ENCODE data around the gene HOXB6. TPM values are rescaled to one million over a fixed set of nuclear protein-coding genes. Genes with fewer than 3 reads are reported as not detected.

The HOXB6 gene
- polyA plus RNA-seq, 2 donors = 0.29 to 0.31 TPM

DNA sequence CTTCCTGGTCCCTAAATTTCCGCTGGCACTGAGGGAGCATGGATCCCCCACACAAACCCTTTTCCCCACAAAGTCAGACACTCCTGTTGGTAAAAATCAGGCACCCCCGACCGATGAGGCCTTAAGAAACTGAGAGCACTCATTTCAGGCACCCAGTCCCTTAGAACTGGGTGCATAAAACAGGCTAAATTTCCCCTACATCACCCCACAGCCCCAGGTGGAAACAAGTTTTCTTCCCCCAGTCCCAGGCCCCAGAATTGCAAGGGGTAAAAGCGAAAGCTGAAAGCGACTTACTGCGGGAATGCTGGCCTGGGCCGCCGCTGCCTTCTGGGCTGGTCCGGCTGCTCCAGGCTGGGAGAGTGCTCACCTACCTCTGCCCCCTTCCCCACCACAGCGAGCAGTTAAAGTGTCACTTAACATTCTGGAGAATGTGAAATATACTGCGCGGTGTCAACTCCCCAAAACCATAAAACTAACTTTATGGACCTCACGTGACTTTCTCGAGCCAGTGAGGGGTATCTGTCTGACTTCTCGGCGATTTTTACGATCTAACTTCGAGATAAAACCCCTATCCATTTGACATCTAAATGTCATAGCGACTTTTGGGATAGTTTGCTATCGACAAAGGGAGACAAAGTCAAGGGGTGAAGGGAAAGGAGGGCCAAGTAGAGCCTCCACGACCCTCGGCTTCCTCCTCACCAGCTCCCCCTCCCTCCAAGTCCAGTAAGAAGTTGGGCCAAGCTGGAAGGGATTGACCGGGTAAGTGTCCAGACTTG lies 14.8 kb downstream of the HOXB6 start, which contains the start of gene HOXB3:
Gene HOXB3, minus strand, starts transcription at position 411 of the 776 bp plus-strand sequence. CDS start 37,767 bp downstream, outside the sequence.
- Histone ChIP-seq H3K4me1 (ENCODE audit: control insufficient read depth in 2 of 2, insufficient read depth in 2 of 2, low read length in 1 of 2) (peaks cover 0 to 5% of the 10 kb centered on the region in 2 donors), H3K27me3 (ENCODE audit: control insufficient read depth in 1 of 2, insufficient read depth in 2 of 2, low read length in 2 of 2) (peaks cover 0 to 6% of the 10 kb centered on the region in 2 donors), H3K27ac (ENCODE audit: low read depth in 2 of 2, low read length in 1 of 2) (no peak within 1 kb of the TSS), H3K36me3 (ENCODE audit: control insufficient read depth in 2 of 2, insufficient read depth in 2 of 2, low read length in 1 of 2) (no peaks in the 10 kb centered on the region), H3K4me3 (ENCODE audit: low read depth in 1 of 2, low read length in 2 of 2) (no peak within 1 kb of the TSS), H3K9me3 (ENCODE audit: control insufficient read depth in 2 of 2, insufficient read depth in 1 of 2, low read depth in 1 of 2, low read length in 1 of 2) (no peaks in the 10 kb centered on the region)
- WGBS, 2 donors = 70 to 82% methylated on average over 23 of the region's 23 CpGs

- Histone ChIP-seq H3K27ac (ENCODE audit: low read depth in 2 of 2, low read length in 1 of 2) (no peak overlapping the region), H3K9me3 (ENCODE audit: control insufficient read depth in 2 of 2, insufficient read depth in 1 of 2, low read depth in 1 of 2, low read length in 1 of 2) (no peaks in the 10 kb centered on the region), H3K4me1 (ENCODE audit: control insufficient read depth in 2 of 2, insufficient read depth in 2 of 2, low read length in 1 of 2) (peaks cover 0 to 5% of the 10 kb centered on the region in 2 donors), H3K4me3 (ENCODE audit: low read depth in 1 of 2, low read length in 2 of 2) (no peak overlapping the region), H3K27me3 (ENCODE audit: control insufficient read depth in 1 of 2, insufficient read depth in 2 of 2, low read length in 2 of 2) (peaks cover 0 to 6% of the 10 kb centered on the region in 2 donors), H3K36me3 (ENCODE audit: control insufficient read depth in 2 of 2, insufficient read depth in 2 of 2, low read length in 1 of 2) (no peaks in the 10 kb centered on the region)
- 47 to 74% methylated on average over 10 of the region's 10 CpGs for WGBS, 2 donors
These were observed 15.5 kb downstream of the HOXB6 start for GRCh38 chr17:48589060-48589830.

GRCh38 chr17:48588528-48588927 lies 16.3 kb downstream of the HOXB6 start:
- no peak overlapping the region for H3K4me3 ChIP-seq (ENCODE audit: low read depth in 1 of 2, low read length in 2 of 2)
- H3K27me3 ChIP-seq (ENCODE audit: control insufficient read depth in 1 of 2, insufficient read depth in 2 of 2, low read length in 2 of 2) = peaks cover 0 to 6% of the 10 kb centered on the region in 2 donors
- no peaks in the 10 kb centered on the region for H3K36me3 ChIP-seq (ENCODE audit: control insufficient read depth in 2 of 2, insufficient read depth in 2 of 2, low read length in 1 of 2)
- H3K9me3 ChIP-seq (ENCODE audit: control insufficient read depth in 2 of 2, insufficient read depth in 1 of 2, low read depth in 1 of 2, low read length in 1 of 2) = no peaks in the 10 kb centered on the region
- peaks cover 0 to 5% of the 10 kb centered on the region in 2 donors for H3K4me1 ChIP-seq (ENCODE audit: control insufficient read depth in 2 of 2, insufficient read depth in 2 of 2, low read length in 1 of 2)
- 46 to 70% methylated on average over 2 of the region's 2 CpGs for WGBS, 2 donors
- no peak overlapping the region for H3K27ac ChIP-seq (ENCODE audit: low read depth in 2 of 2, low read length in 1 of 2)

GRCh38 chr17:48588074-48588415 lies 16.7 kb downstream of the HOXB6 start:
- Histone ChIP-seq H3K36me3 (ENCODE audit: control insufficient read depth in 2 of 2, insufficient read depth in 2 of 2, low read length in 1 of 2) (no peaks in the 10 kb centered on the region), H3K4me1 (ENCODE audit: control insufficient read depth in 2 of 2, insufficient read depth in 2 of 2, low read length in 1 of 2) (peaks cover 0 to 1% of the 10 kb centered on the region in 2 donors), H3K9me3 (ENCODE audit: control insufficient read depth in 2 of 2, insufficient read depth in 1 of 2, low read depth in 1 of 2, low read length in 1 of 2) (no peaks in the 10 kb centered on the region), H3K27ac (ENCODE audit: low read depth in 2 of 2, low read length in 1 of 2) (no peak overlapping the region), H3K4me3 (ENCODE audit: low read depth in 1 of 2, low read length in 2 of 2) (no peak overlapping the region), H3K27me3 (ENCODE audit: control insufficient read depth in 1 of 2, insufficient read depth in 2 of 2, low read length in 2 of 2) (peaks cover 0 to 5% of the 10 kb centered on the region in 2 donors)
- WGBS, 2 donors = 75 to 81% methylated on average over 2 of the region's 2 CpGs

DNA sequence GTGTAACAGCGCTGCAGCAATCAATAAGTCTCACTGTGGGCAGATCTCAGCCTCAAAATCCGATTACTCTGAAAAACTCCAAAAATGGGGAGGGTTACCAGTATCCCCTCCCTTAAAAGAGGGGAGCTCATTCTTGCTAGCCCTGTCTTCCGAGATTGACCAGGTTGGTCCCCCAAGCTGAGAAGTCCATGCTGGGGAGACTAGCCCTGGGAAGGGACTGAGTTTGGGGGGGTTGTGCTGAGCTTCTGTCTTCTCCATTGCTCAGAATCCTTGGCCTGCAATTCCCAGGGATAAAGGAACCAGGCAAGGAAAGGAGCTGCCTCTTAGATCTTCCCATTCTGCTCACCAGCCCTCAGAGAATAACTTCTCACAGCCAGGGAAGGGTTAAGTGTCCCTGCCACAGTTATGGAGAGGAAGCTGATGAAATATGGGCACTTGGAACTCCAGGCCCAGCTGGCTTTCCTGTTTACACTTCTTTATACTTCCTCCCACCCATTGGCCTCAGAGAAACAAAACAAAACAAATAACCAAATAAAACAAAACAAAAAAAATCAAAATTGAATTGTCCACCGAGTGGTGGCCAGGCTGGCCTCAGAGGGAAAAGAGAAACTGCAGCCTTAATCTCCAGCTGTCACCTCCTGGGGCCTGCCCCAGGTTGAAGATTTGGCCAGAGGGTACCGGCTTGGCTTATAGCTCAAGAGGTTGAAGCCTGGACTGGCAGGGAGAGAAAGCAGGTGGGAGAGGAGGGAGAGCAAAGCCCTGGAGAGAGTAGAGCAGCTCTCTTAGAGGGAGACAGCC lies 17.3 kb downstream of the HOXB6 start:
- Histone ChIP-seq H3K9me3 (ENCODE audit: control insufficient read depth in 2 of 2, insufficient read depth in 1 of 2, low read depth in 1 of 2, low read length in 1 of 2) (no peaks in the 10 kb centered on the region), H3K4me1 (ENCODE audit: control insufficient read depth in 2 of 2, insufficient read depth in 2 of 2, low read length in 1 of 2) (no peaks in the 10 kb centered on the region)

GRCh38 chr17:48586355-48587258 lies 18.2 kb downstream of the HOXB6 start:
- no peaks in the 10 kb centered on the region for H3K4me1 ChIP-seq (ENCODE audit: control insufficient read depth in 2 of 2, insufficient read depth in 2 of 2, low read length in 1 of 2)
- WGBS, 2 donors = 39 to 49% methylated on average over 34 of the region's 34 CpGs
- no peaks in the 10 kb centered on the region for H3K27me3 ChIP-seq (ENCODE audit: control insufficient read depth in 1 of 2, insufficient read depth in 2 of 2, low read length in 2 of 2)
- peak overlapping the region; percentile 36 to 66 for H3K27ac ChIP-seq (ENCODE audit: low read depth in 2 of 2, low read length in 1 of 2)
- H3K4me3 ChIP-seq (ENCODE audit: low read depth in 1 of 2, low read length in 2 of 2) = peak overlapping the region in 1 of 2 donors; percentile 69
- no peaks in the 10 kb centered on the region for H3K36me3 ChIP-seq (ENCODE audit: control insufficient read depth in 2 of 2, insufficient read depth in 2 of 2, low read length in 1 of 2)
- H3K9me3 ChIP-seq (ENCODE audit: control insufficient read depth in 2 of 2, insufficient read depth in 1 of 2, low read depth in 1 of 2, low read length in 1 of 2) = no peaks in the 10 kb centered on the region

More for the DNA sequence above, 17.3 kb downstream of the HOXB6 start:
- H3K27me3 ChIP-seq (ENCODE audit: control insufficient read depth in 1 of 2, insufficient read depth in 2 of 2, low read length in 2 of 2) = peaks cover 0 to 3% of the 10 kb centered on the region in 2 donors
- H3K27ac ChIP-seq (ENCODE audit: low read depth in 2 of 2, low read length in 1 of 2) = no peak overlapping the region
- no peak overlapping the region for H3K4me3 ChIP-seq (ENCODE audit: low read depth in 1 of 2, low read length in 2 of 2)
- 55 to 78% methylated on average over 5 of the region's 5 CpGs for WGBS, 2 donors
- H3K36me3 ChIP-seq (ENCODE audit: control insufficient read depth in 2 of 2, insufficient read depth in 2 of 2, low read length in 1 of 2) = no peaks in the 10 kb centered on the region

DNA sequence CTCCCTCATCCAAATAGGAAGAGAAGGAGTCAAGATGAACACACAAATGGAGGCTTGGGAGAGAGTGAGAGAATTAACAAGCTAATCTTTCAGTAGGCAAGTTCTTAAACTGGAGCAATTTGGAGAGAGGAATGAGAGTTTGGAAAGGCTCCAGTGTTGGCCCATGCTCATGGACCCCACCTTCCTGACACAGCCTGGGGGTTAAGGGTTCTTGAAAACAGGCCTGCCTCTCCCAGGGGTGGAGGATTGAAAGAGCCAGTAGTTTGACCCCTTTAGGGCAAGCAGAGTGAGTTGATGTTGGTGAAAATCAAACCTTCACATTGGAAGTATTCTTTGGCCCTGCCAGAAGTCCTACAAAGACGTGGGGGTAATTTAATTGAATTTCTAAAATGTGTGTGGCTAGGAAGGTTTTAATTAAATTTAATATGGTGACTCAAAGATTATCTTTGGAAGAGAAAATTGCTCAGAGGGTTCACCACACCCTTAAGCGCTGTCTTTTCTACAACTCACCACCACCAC lies 20.5 kb downstream of the HOXB6 start:
- Histone ChIP-seq H3K4me3 (ENCODE audit: low read depth in 1 of 2, low read length in 2 of 2) (no peak overlapping the region), H3K9me3 (ENCODE audit: control insufficient read depth in 2 of 2, insufficient read depth in 1 of 2, low read depth in 1 of 2, low read length in 1 of 2) (no peaks in the 10 kb centered on the region), H3K27me3 (ENCODE audit: control insufficient read depth in 1 of 2, insufficient read depth in 2 of 2, low read length in 2 of 2) (no peaks in the 10 kb centered on the region), H3K27ac (ENCODE audit: low read depth in 2 of 2, low read length in 1 of 2) (no peak overlapping the region), H3K4me1 (ENCODE audit: control insufficient read depth in 2 of 2, insufficient read depth in 2 of 2, low read length in 1 of 2) (no peaks in the 10 kb centered on the region), H3K36me3 (ENCODE audit: control insufficient read depth in 2 of 2, insufficient read depth in 2 of 2, low read length in 1 of 2) (no peaks in the 10 kb centered on the region)
- 39 to 42% methylated on average over 2 of the region's 2 CpGs for WGBS, 2 donors

DNA sequence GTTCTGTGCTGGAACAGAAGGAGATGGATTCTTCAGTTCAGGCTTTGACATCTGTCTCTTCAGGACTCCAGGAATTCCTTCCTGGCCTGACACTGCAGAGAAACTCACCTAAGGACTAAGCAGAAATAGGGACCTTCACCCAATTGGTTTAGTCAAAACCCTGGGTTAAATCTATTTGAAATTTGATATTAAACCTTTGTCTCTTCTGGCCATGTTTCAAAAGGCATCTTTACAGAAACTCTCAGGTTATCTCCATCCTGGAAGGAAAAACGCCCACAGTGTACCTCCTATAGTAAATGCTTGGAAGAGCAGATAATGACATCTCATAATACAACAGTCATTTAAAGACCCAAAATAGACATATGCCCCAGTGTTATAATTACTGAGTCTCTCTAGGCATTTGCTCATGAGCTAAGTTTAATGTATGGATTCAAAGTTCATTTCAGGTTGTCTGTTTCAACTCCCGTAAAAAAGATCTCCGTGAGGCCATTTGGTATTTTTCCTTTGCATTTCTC lies 21.0 kb downstream of the HOXB6 start:
- no peaks in the 10 kb centered on the region for H3K27me3 ChIP-seq (ENCODE audit: control insufficient read depth in 1 of 2, insufficient read depth in 2 of 2, low read length in 2 of 2)
- no peaks in the 10 kb centered on the region for H3K36me3 ChIP-seq (ENCODE audit: control insufficient read depth in 2 of 2, insufficient read depth in 2 of 2, low read length in 1 of 2)
- H3K4me1 ChIP-seq (ENCODE audit: control insufficient read depth in 2 of 2, insufficient read depth in 2 of 2, low read length in 1 of 2) = no peaks in the 10 kb centered on the region
- no peaks in the 10 kb centered on the region for H3K9me3 ChIP-seq (ENCODE audit: control insufficient read depth in 2 of 2, insufficient read depth in 1 of 2, low read depth in 1 of 2, low read length in 1 of 2)
- no peak overlapping the region for H3K4me3 ChIP-seq (ENCODE audit: low read depth in 1 of 2, low read length in 2 of 2)
- peak overlapping the region in 1 of 2 donors; percentile 1 for H3K27ac ChIP-seq (ENCODE audit: low read depth in 2 of 2, low read length in 1 of 2)
- 64 to 66% methylated on average over 3 of the region's 3 CpGs for WGBS, 2 donors

All from esophagus (tissue), 2 donors.